Stomach (tissue), 9 donors: Measurements from ENCODE around the gene EPN2. TPM values are rescaled to one million over a fixed set of nuclear protein-coding genes. Genes with fewer than 3 reads are reported as not detected.
"Not testable (repeated sequence)": the region's sequence is repeated elsewhere in the genome, so short reads cannot be mapped to it uniquely, and the experiment has no call there.

Source experiments
- DNase-seq, 2 donors: peaks; one replicate each; pipeline versions ENCODE4 v3.0.0 to v3.0.0-alpha.2; 2013 to 2019
- H3K27ac ChIP-seq, 5 donors: fragments of 200-600 bp in 4 of 5; sonication (generic) in 4 of 5; one replicate each; pipeline ENCODE4 v1.5.1; 2013 to 2019; ENCODE audit warnings: mild to moderate bottlenecking in 1 of 5, moderate library complexity in 1 of 5
- H3K27me3 ChIP-seq, 3 donors: fragments of 200-600 bp; sonication (generic); one replicate each; pipeline ENCODE4 v1.5.1; 2017 to 2019; ENCODE audit warnings: mixed run types in 1 of 3
- H3K36me3 ChIP-seq, 4 donors: fragments of 200-600 bp; sonication (generic); 1 replicate in 3 of 4; 2 replicates in 1 of 4; pipeline ENCODE4 v1.5.1; 2016 to 2019
- H3K4me1 ChIP-seq, 4 donors: fragments of 200-600 bp; sonication (generic); one replicate each; pipeline ENCODE4 v1.5.1; 2016 to 2019
- H3K4me3 ChIP-seq, 4 donors: fragments of 200-600 bp; sonication (generic) in 3 of 4; one replicate each; pipeline ENCODE4 v1.5.1; 2016 to 2019; ENCODE audit warnings: mild to moderate bottlenecking in 1 of 4
- H3K9me3 ChIP-seq, 4 donors: fragments of 200-600 bp; sonication (generic); one replicate each; pipeline ENCODE4 v1.5.1; 2016 to 2019
- CTCF ChIP-seq, 7 experiments: fragments of 450-650 bp in 4 of 7; fragments of 200-600 bp in 3 of 7; sonication (generic) in 3 of 7; IDR thresholded peaks; one replicate each; pipeline ENCODE4 v1.5.1; 2016 to 2019; ENCODE audit warnings: antibody characterized with exemption in 7 of 7, control low read depth in 2 of 7, mild to moderate bottlenecking in 1 of 7
- EP300 ChIP-seq: sonication (generic); formaldehyde crosslinking; IDR thresholded peaks from one replicate; pipeline ENCODE4 v1.6.1; 2017; ENCODE audit warnings: antibody characterized with exemption
- POLR2A ChIP-seq, 4 donors: fragments of 450-650 bp; IDR thresholded peaks; one replicate each; pipeline ENCODE4 v1.6.1; 2016; ENCODE audit warnings: antibody characterized with exemption in 4 of 4, control low read depth in 2 of 4, mild to moderate bottlenecking in 1 of 4, moderate library complexity in 1 of 4
- POLR2AphosphoS5 ChIP-seq, 3 donors: sonication (generic); formaldehyde crosslinking; IDR thresholded peaks; one replicate each; pipeline ENCODE4 v1.6.1; 2016; ENCODE audit warnings: antibody characterized with exemption in 3 of 3
- WGBS, 5 donors: extraction: QIAGEN DNeasy Blood & Tissue Kit in 3 of 5; methylation state at CpG; one replicate each; pipeline versions ENCODE4 v1.1.5 to v1.1.7; 2013 to 2018; 5-methylcytosine and 5-hydroxymethylcytosine counted together
- intact Hi-C: fragments of 100-400 bp; cut with DNase I; formaldehyde crosslinking; loops from one replicate; pipeline ENCODE4 v1.15.1; 2023; ENCODE audit warnings: low total_unique reads
- polyA plus RNA-seq, 3 donors: library from polyadenylated mRNA; stranded (reverse); fragments of 200-250 nt; gene quantifications; one replicate each; pipeline ENCODE4 v1.2.3, GENCODE V29; 2013
- total RNA-seq, 5 donors: library from RNA; depleted of rRNA; stranded (reverse); fragments of >200 nt; gene quantifications; one replicate each; pipeline versions ENCODE4 v1.1.0 to v1.2.3, GENCODE V29; 2014 to 2016
- donor health status: healthy with polysubstance abuse.
- donor health status: Bipolar disorder and iron deficiency.
- donor health status: healthy.

The EPN2 gene
- total and polyA plus RNA-seq, 8 donors: 10.7 to 71.9 (median 25.7) TPM

- no peak for DNase-seq
- no peaks in the 10 kb centered on the region for H3K9me3 ChIP-seq
- TF ChIP-seq POLR2A (IDR thresholded peaks at IDR 0.05): no peak
- no peak for TF ChIP-seq CTCF (IDR thresholded peaks at IDR 0.05)
- no peak for TF ChIP-seq POLR2AphosphoS5 (IDR thresholded peaks at IDR 0.05)
- TF ChIP-seq EP300: no peak
- intact Hi-C loops: no loop called here
- H3K27me3 ChIP-seq: no peaks in the 10 kb centered on the region
- H3K36me3 ChIP-seq: peaks cover 0 to 7% (median 0%) of the 10 kb centered on the region in 4 donors
- peaks cover 42 to 76% (median 67%) of the 10 kb centered on the region in 4 donors for H3K4me1 ChIP-seq
- 82 to 88% (median 86%) methylated on average over 10 of the region's 10 CpGs for WGBS, 5 donors
- H3K4me3 ChIP-seq: no peak overlapping the region
- peak overlapping the region in 2 of 5 donors; percentile 28 to 48 for H3K27ac ChIP-seq
These were observed 34.7 kb downstream of the EPN2 start for GRCh38 chr17:19271780-19272357.

GRCh38 chr17:19273731-19274130 lies 36.6 kb downstream of the EPN2 start:
- no peaks in the 10 kb centered on the region for H3K9me3 ChIP-seq
- peaks cover 0 to 7% (median 0%) of the 10 kb centered on the region in 4 donors for H3K36me3 ChIP-seq
- intact Hi-C loops: no loop called here
- H3K4me3 ChIP-seq: no peak overlapping the region
- H3K27me3 ChIP-seq: no peaks in the 10 kb centered on the region
- peak overlapping the region in 2 of 5 donors; percentile 6 to 40 for H3K27ac ChIP-seq
- no peak for DNase-seq
- TF ChIP-seq EP300 (no peak), POLR2AphosphoS5 (IDR thresholded peaks at IDR 0.05) (no peak), POLR2A (IDR thresholded peaks at IDR 0.05) (no peak), CTCF (IDR thresholded peaks at IDR 0.05) (no peak)
- peaks cover 32 to 65% (median 51%) of the 10 kb centered on the region in 4 donors for H3K4me1 ChIP-seq
- WGBS, 5 donors: 79 to 85% (median 83%) methylated on average over 7 of the region's 7 CpGs

- peaks cover 21 to 61% (median 40%) of the 10 kb centered on the region in 4 donors for H3K4me1 ChIP-seq
- H3K36me3 ChIP-seq: peaks cover 0 to 7% (median 0%) of the 10 kb centered on the region in 4 donors
- H3K27ac ChIP-seq: peak overlapping the region in 2 of 5 donors; percentile 39 to 40
- H3K9me3 ChIP-seq: no peaks in the 10 kb centered on the region
- DNase-seq: no peak
- WGBS, 5 donors: 67 to 90% (median 89%) methylated on average over 3 of the region's 3 CpGs
- no peak overlapping the region for H3K4me3 ChIP-seq
- intact Hi-C loops: no loop called here
- no peaks in the 10 kb centered on the region for H3K27me3 ChIP-seq
- TF ChIP-seq POLR2A (IDR thresholded peaks at IDR 0.05): no peak
- TF ChIP-seq EP300: no peak
- TF ChIP-seq CTCF (IDR thresholded peaks at IDR 0.05): no peak
- TF ChIP-seq POLR2AphosphoS5 (IDR thresholded peaks at IDR 0.05): no peak
These were observed 37.7 kb downstream of the EPN2 start for GRCh38 chr17:19274893-19275292.

GRCh38 chr17:19275457-19276127 lies 38.4 kb downstream of the EPN2 start:
- peaks cover 15 to 58% (median 33%) of the 10 kb centered on the region in 4 donors for H3K4me1 ChIP-seq
- H3K4me3 ChIP-seq: no peak overlapping the region
- no peak for TF ChIP-seq CTCF (IDR thresholded peaks at IDR 0.05)
- no peak for TF ChIP-seq POLR2A (IDR thresholded peaks at IDR 0.05)
- no peak for TF ChIP-seq POLR2AphosphoS5 (IDR thresholded peaks at IDR 0.05)
- no peak for TF ChIP-seq EP300
- WGBS, 5 donors: 77 to 90% (median 86%) methylated on average over 3 of the region's 3 CpGs
- H3K27ac ChIP-seq: peak overlapping the region in 2 of 5 donors; percentile 39 to 40
- intact Hi-C loops: no loop called here
- H3K9me3 ChIP-seq: no peaks in the 10 kb centered on the region
- H3K36me3 ChIP-seq: peaks cover 0 to 7% (median 0%) of the 10 kb centered on the region in 4 donors
- H3K27me3 ChIP-seq: no peaks in the 10 kb centered on the region
- no peak for DNase-seq

- WGBS, 5 donors: 87 to 91% (median 88%) methylated on average over 4 of the region's 4 CpGs
- H3K9me3 ChIP-seq, H3K4me3 ChIP-seq, DNase-seq, intact Hi-C loops, H3K27ac ChIP-seq, H3K27me3 ChIP-seq: not testable (repeated sequence)
- H3K4me1 ChIP-seq: peaks cover 0 to 46% (median 15%) of the 10 kb centered on the region in 4 donors
- H3K36me3 ChIP-seq: peaks cover 6 to 21% (median 7%) of the 10 kb centered on the region in 4 donors
These were observed 41.1 kb downstream of the EPN2 start for GRCh38 chr17:19278284-19278683.
